ENCODE data around the gene PRG2.

PRG2 gene

GRCh38 chr11:57360991-57361390 is 29.5 kb downstream of the PRG2 start:
- Histone ChIP-seq H3K9ac (ENCODE audit: low read length in 5 of 5) (no peak overlapping the region), H3K27me3 (ENCODE audit: control insufficient read depth in 5 of 5, insufficient read depth in 4 of 5, low read length in 5 of 5) (peaks cover 0 to 5% (median 0%) of the 10 kb centered on the region in 5 donors), H3K9me3 (ENCODE audit: control insufficient read depth in 5 of 5, low read length in 5 of 5) (peaks cover 0 to 2% (median 0%) of the 10 kb centered on the region in 5 donors), H3K27ac (ENCODE audit: low read depth, low read length) (no peak overlapping the region), H3K4me3 (ENCODE audit: low read depth in 1 of 5, low read length in 5 of 5) (no peak overlapping the region), H3K4me1 (ENCODE audit: control insufficient read depth in 5 of 5, insufficient read depth in 5 of 5, low read length in 5 of 5) (peaks cover 0 to 3% (median 0%) of the 10 kb centered on the region in 5 donors), H3K36me3 (ENCODE audit: control insufficient read depth in 5 of 5, insufficient read depth in 5 of 5, low read length in 5 of 5) (no peaks in the 10 kb centered on the region)

- Histone ChIP-seq H3K4me1 (ENCODE audit: control insufficient read depth in 5 of 5, insufficient read depth in 5 of 5, low read length in 5 of 5) (peaks cover 0 to 3% (median 0%) of the 10 kb centered on the region in 5 donors), H3K27me3 (ENCODE audit: control insufficient read depth in 5 of 5, insufficient read depth in 4 of 5, low read length in 5 of 5) (peaks cover 0 to 5% (median 0%) of the 10 kb centered on the region in 5 donors), H3K27ac (ENCODE audit: low read depth, low read length) (no peak overlapping the region)
Measured at GRCh38 chr11:57359896-57360690, 30.4 kb downstream of the PRG2 start.

GRCh38 chr11:57359396-57359795 is 31.1 kb downstream of the PRG2 start:
- peaks cover 0 to 5% (median 0%) of the 10 kb centered on the region in 5 donors for H3K27me3 ChIP-seq (ENCODE audit: control insufficient read depth in 5 of 5, insufficient read depth in 4 of 5, low read length in 5 of 5)
- H3K27ac ChIP-seq (ENCODE audit: low read depth, low read length) = no peak overlapping the region
- H3K36me3 ChIP-seq (ENCODE audit: control insufficient read depth in 5 of 5, insufficient read depth in 5 of 5, low read length in 5 of 5) = no peaks in the 10 kb centered on the region
- H3K9me3 ChIP-seq (ENCODE audit: control insufficient read depth in 5 of 5, low read length in 5 of 5) = peaks cover 0 to 2% (median 0%) of the 10 kb centered on the region in 5 donors
- H3K4me1 ChIP-seq (ENCODE audit: control insufficient read depth in 5 of 5, insufficient read depth in 5 of 5, low read length in 5 of 5) = peaks cover 0 to 3% (median 0%) of the 10 kb centered on the region in 5 donors
- no peak overlapping the region for H3K4me3 ChIP-seq (ENCODE audit: low read depth in 1 of 5, low read length in 5 of 5)
- H3K9ac ChIP-seq (ENCODE audit: low read length in 5 of 5) = no peak overlapping the region

More at GRCh38 chr11:57359896-57360690, 30.4 kb downstream of the PRG2 start:
- Histone ChIP-seq H3K36me3 (ENCODE audit: control insufficient read depth in 5 of 5, insufficient read depth in 5 of 5, low read length in 5 of 5) (no peaks in the 10 kb centered on the region), H3K9me3 (ENCODE audit: control insufficient read depth in 5 of 5, low read length in 5 of 5) (peaks cover 0 to 2% (median 0%) of the 10 kb centered on the region in 5 donors), H3K9ac (ENCODE audit: low read length in 5 of 5) (no peak overlapping the region), H3K4me3 (ENCODE audit: low read depth in 1 of 5, low read length in 5 of 5) (no peak overlapping the region)

GRCh38 chr11:57358991-57359390 is 31.5 kb downstream of the PRG2 start:
- Histone ChIP-seq H3K9me3 (ENCODE audit: control insufficient read depth in 5 of 5, low read length in 5 of 5) (peaks cover 0 to 2% (median 0%) of the 10 kb centered on the region in 5 donors), H3K4me1 (ENCODE audit: control insufficient read depth in 5 of 5, insufficient read depth in 5 of 5, low read length in 5 of 5) (peaks cover 0 to 3% (median 0%) of the 10 kb centered on the region in 5 donors), H3K4me3 (ENCODE audit: low read depth in 1 of 5, low read length in 5 of 5) (no peak overlapping the region), H3K9ac (ENCODE audit: low read length in 5 of 5) (no peak overlapping the region), H3K36me3 (ENCODE audit: control insufficient read depth in 5 of 5, insufficient read depth in 5 of 5, low read length in 5 of 5) (no peaks in the 10 kb centered on the region), H3K27me3 (ENCODE audit: control insufficient read depth in 5 of 5, insufficient read depth in 4 of 5, low read length in 5 of 5) (peaks cover 0 to 5% (median 0%) of the 10 kb centered on the region in 5 donors), H3K27ac (ENCODE audit: low read depth, low read length) (no peak overlapping the region)

GRCh38 chr11:57358543-57358961 is 31.9 kb downstream of the PRG2 start:
- H3K27ac ChIP-seq (ENCODE audit: low read depth, low read length) = no peak overlapping the region
- peaks cover 0 to 3% (median 0%) of the 10 kb centered on the region in 5 donors for H3K4me1 ChIP-seq (ENCODE audit: control insufficient read depth in 5 of 5, insufficient read depth in 5 of 5, low read length in 5 of 5)
- no peaks in the 10 kb centered on the region for H3K36me3 ChIP-seq (ENCODE audit: control insufficient read depth in 5 of 5, insufficient read depth in 5 of 5, low read length in 5 of 5)
- H3K9me3 ChIP-seq (ENCODE audit: control insufficient read depth in 5 of 5, low read length in 5 of 5) = peaks cover 0 to 2% (median 0%) of the 10 kb centered on the region in 5 donors
- H3K27me3 ChIP-seq (ENCODE audit: control insufficient read depth in 5 of 5, insufficient read depth in 4 of 5, low read length in 5 of 5) = peaks cover 0 to 5% (median 0%) of the 10 kb centered on the region in 5 donors
- H3K9ac ChIP-seq (ENCODE audit: low read length in 5 of 5) = no peak overlapping the region
- H3K4me3 ChIP-seq (ENCODE audit: low read depth in 1 of 5, low read length in 5 of 5) = no peak overlapping the region

- no peak overlapping the region for H3K27ac ChIP-seq (ENCODE audit: low read depth, low read length)
- H3K27me3 ChIP-seq (ENCODE audit: control insufficient read depth in 5 of 5, insufficient read depth in 4 of 5, low read length in 5 of 5) = peaks cover 0 to 3% (median 0%) of the 10 kb centered on the region in 5 donors
- no peak overlapping the region for H3K9ac ChIP-seq (ENCODE audit: low read length in 5 of 5)
- H3K9me3 ChIP-seq (ENCODE audit: control insufficient read depth in 5 of 5, low read length in 5 of 5) = no peaks in the 10 kb centered on the region
- no peaks in the 10 kb centered on the region for H3K36me3 ChIP-seq (ENCODE audit: control insufficient read depth in 5 of 5, insufficient read depth in 5 of 5, low read length in 5 of 5)
- peaks cover 0 to 3% (median 0%) of the 10 kb centered on the region in 5 donors for H3K4me1 ChIP-seq (ENCODE audit: control insufficient read depth in 5 of 5, insufficient read depth in 5 of 5, low read length in 5 of 5)
- H3K4me3 ChIP-seq (ENCODE audit: low read depth in 1 of 5, low read length in 5 of 5) = no peak overlapping the region
Measured at GRCh38 chr11:57357856-57358255, 32.6 kb downstream of the PRG2 start.

GRCh38 chr11:57357310-57357709 is 33.1 kb downstream of the PRG2 start:
- Histone ChIP-seq H3K9me3 (ENCODE audit: control insufficient read depth in 5 of 5, low read length in 5 of 5) (no peaks in the 10 kb centered on the region), H3K27ac (ENCODE audit: low read depth, low read length) (no peak overlapping the region), H3K9ac (ENCODE audit: low read length in 5 of 5) (no peak overlapping the region)

GRCh38 chr11:57356268-57356667 is 34.2 kb downstream of the PRG2 start:
- Histone ChIP-seq H3K4me1 (ENCODE audit: control insufficient read depth in 5 of 5, insufficient read depth in 5 of 5, low read length in 5 of 5) (peaks cover 0 to 3% (median 0%) of the 10 kb centered on the region in 5 donors), H3K9ac (ENCODE audit: low read length in 5 of 5) (peak overlapping the region in 2 of 5 donors; percentile 16 to 21), H3K9me3 (ENCODE audit: control insufficient read depth in 5 of 5, low read length in 5 of 5) (no peaks in the 10 kb centered on the region), H3K27me3 (ENCODE audit: control insufficient read depth in 5 of 5, insufficient read depth in 4 of 5, low read length in 5 of 5) (no peaks in the 10 kb centered on the region), H3K27ac (ENCODE audit: low read depth, low read length) (no peak overlapping the region), H3K36me3 (ENCODE audit: control insufficient read depth in 5 of 5, insufficient read depth in 5 of 5, low read length in 5 of 5) (peaks cover 0 to 2% (median 0%) of the 10 kb centered on the region in 5 donors), H3K4me3 (ENCODE audit: low read depth in 1 of 5, low read length in 5 of 5) (no peak overlapping the region)

More at GRCh38 chr11:57357310-57357709, 33.1 kb downstream of the PRG2 start:
- Histone ChIP-seq H3K36me3 (ENCODE audit: control insufficient read depth in 5 of 5, insufficient read depth in 5 of 5, low read length in 5 of 5) (no peaks in the 10 kb centered on the region), H3K4me3 (ENCODE audit: low read depth in 1 of 5, low read length in 5 of 5) (no peak overlapping the region), H3K27me3 (ENCODE audit: control insufficient read depth in 5 of 5, insufficient read depth in 4 of 5, low read length in 5 of 5) (no peaks in the 10 kb centered on the region), H3K4me1 (ENCODE audit: control insufficient read depth in 5 of 5, insufficient read depth in 5 of 5, low read length in 5 of 5) (peaks cover 0 to 3% (median 0%) of the 10 kb centered on the region in 5 donors)

- Histone ChIP-seq H3K27ac (ENCODE audit: low read depth, low read length) (no peak overlapping the region), H3K4me1 (ENCODE audit: control insufficient read depth in 5 of 5, insufficient read depth in 5 of 5, low read length in 5 of 5) (peaks cover 0 to 7% (median 3%) of the 10 kb centered on the region in 5 donors), H3K4me3 (ENCODE audit: low read depth in 1 of 5, low read length in 5 of 5) (no peak overlapping the region)
Measured at GRCh38 chr11:57354699-57355098, 35.8 kb downstream of the PRG2 start.

GRCh38 chr11:57353852-57354251 is 36.6 kb downstream of the PRG2 start:
- Histone ChIP-seq H3K4me3 (ENCODE audit: low read depth in 1 of 5, low read length in 5 of 5) (no peak overlapping the region), H3K4me1 (ENCODE audit: control insufficient read depth in 5 of 5, insufficient read depth in 5 of 5, low read length in 5 of 5) (peaks cover 0 to 10% (median 6%) of the 10 kb centered on the region in 5 donors), H3K9ac (ENCODE audit: low read length in 5 of 5) (no peak overlapping the region), H3K36me3 (ENCODE audit: control insufficient read depth in 5 of 5, insufficient read depth in 5 of 5, low read length in 5 of 5) (peaks cover 0 to 2% (median 0%) of the 10 kb centered on the region in 5 donors), H3K27ac (ENCODE audit: low read depth, low read length) (no peak overlapping the region), H3K9me3 (ENCODE audit: control insufficient read depth in 5 of 5, low read length in 5 of 5) (no peaks in the 10 kb centered on the region), H3K27me3 (ENCODE audit: control insufficient read depth in 5 of 5, insufficient read depth in 4 of 5, low read length in 5 of 5) (no peaks in the 10 kb centered on the region)

More at GRCh38 chr11:57354699-57355098, 35.8 kb downstream of the PRG2 start:
- H3K9ac ChIP-seq (ENCODE audit: low read length in 5 of 5) = no peak overlapping the region
- no peaks in the 10 kb centered on the region for H3K27me3 ChIP-seq (ENCODE audit: control insufficient read depth in 5 of 5, insufficient read depth in 4 of 5, low read length in 5 of 5)
- peaks cover 0 to 2% (median 0%) of the 10 kb centered on the region in 5 donors for H3K36me3 ChIP-seq (ENCODE audit: control insufficient read depth in 5 of 5, insufficient read depth in 5 of 5, low read length in 5 of 5)
- H3K9me3 ChIP-seq (ENCODE audit: control insufficient read depth in 5 of 5, low read length in 5 of 5) = no peaks in the 10 kb centered on the region
